GM23338 (cell line): ENCODE results near the gene TUBB1. TPM values are rescaled to one million over a fixed set of nuclear protein-coding genes. Genes with fewer than 3 reads are reported as not detected.

ENCODE experiments used
- ATAC-seq: fragments of 200-7000 bp; cut with Tn5 transposase; 3 replicates; pipeline ENCODE4 v1.9.1; 2020
- DNase-seq: peaks from one replicate; pipeline ENCODE4 v3.0.0-alpha.2; 2015; ENCODE audit warnings: low spot score
- H2AFZ ChIP-seq: fragments of 200-600 bp; sonication (generic); 2 replicates; pipeline ENCODE4 v1.8.0; 2016; ENCODE audit warnings: antibody characterized with exemption, mild to moderate bottlenecking, moderate library complexity
- H3F3A ChIP-seq: fragments of 200-600 bp; sonication (generic); replicated peaks from 2 replicates; pipeline ENCODE4 v1.8.0; 2017; ENCODE audit warnings: antibody characterized with exemption, mixed run types, low read depth
- H3K27ac ChIP-seq: fragments of 200-600 bp; sonication (generic); 2 replicates; pipeline ENCODE4 v1.6.1; 2016; ENCODE audit warnings: low read depth
- H3K27me3 ChIP-seq: fragments of 200-600 bp; sonication (generic); 2 replicates; pipeline ENCODE4 v1.8.0; 2016; ENCODE audit warnings: mild to moderate bottlenecking, mixed run types, moderate library complexity; ENCODE audit not compliant: insufficient read depth
- H3K36me3 ChIP-seq: fragments of 200-600 bp; sonication (generic); 2 replicates; pipeline ENCODE4 v1.8.0; 2016; ENCODE audit warnings: mild to moderate bottlenecking; ENCODE audit not compliant: insufficient read depth
- H3K4me1 ChIP-seq: fragments of 200-600 bp; sonication (generic); 2 replicates; pipeline ENCODE4 v1.8.0; 2016; ENCODE audit warnings: mild to moderate bottlenecking, moderate library complexity; ENCODE audit not compliant: insufficient read depth
- H3K4me2 ChIP-seq: fragments of 200-600 bp; sonication (generic); 2 replicates; pipeline ENCODE4 v1.7.1; 2017; ENCODE audit warnings: mixed run types
- H3K4me3 ChIP-seq: fragments of 200-600 bp; sonication (generic); 2 replicates; pipeline ENCODE4 v1.6.1; 2016; ENCODE audit warnings: mixed run types
- H3K79me2 ChIP-seq: fragments of 200-600 bp; sonication (generic); replicated peaks from 2 replicates; pipeline ENCODE4 v1.8.0; 2017; ENCODE audit warnings: mild to moderate bottlenecking; ENCODE audit not compliant: insufficient read depth
- H3K9me2 ChIP-seq: fragments of 200-600 bp; sonication (generic); 2 replicates; pipeline ENCODE4 v1.8.0; 2017; ENCODE audit not compliant: insufficient read depth
- H4K20me1 ChIP-seq: fragments of 200-600 bp; sonication (generic); replicated peaks from 2 replicates; pipeline ENCODE4 v1.8.0; 2017; ENCODE audit warnings: mild to moderate bottlenecking; ENCODE audit not compliant: insufficient read depth
- H3K27ac Mint-ChIP-seq: 2 replicates; pipeline ENCODE4 v1.8.0; 2020; ENCODE audit warnings: inconsistent platforms, mild to moderate bottlenecking, moderate library complexity, mixed read lengths
- H3K27me3 Mint-ChIP-seq: 3 replicates; pipeline ENCODE4 v1.8.0; 2022; ENCODE audit warnings: low read depth, mild to moderate bottlenecking, moderate library complexity, mixed read lengths, inconsistent platforms; ENCODE audit not compliant: insufficient read depth, poor library complexity
- H3K36me3 Mint-ChIP-seq: 3 replicates; pipeline ENCODE4 v1.8.0; 2021; ENCODE audit warnings: low read depth, mild to moderate bottlenecking, inconsistent platforms, moderate library complexity, mixed read lengths
- H3K4me1 Mint-ChIP-seq: 3 replicates; pipeline ENCODE4 v1.8.0; 2020; ENCODE audit warnings: mild to moderate bottlenecking, inconsistent platforms, mixed read lengths
- H3K4me3 Mint-ChIP-seq: 3 replicates; pipeline ENCODE4 v1.8.0; 2021; ENCODE audit warnings: moderate library complexity, mild to moderate bottlenecking, inconsistent platforms, mixed read lengths
- H3K9me3 Mint-ChIP-seq: 3 replicates; pipeline ENCODE4 v1.8.0; 2020; ENCODE audit warnings: moderate library complexity, mild to moderate bottlenecking, inconsistent platforms, mixed read lengths
- CREB1 ChIP-seq: fragments of 250-450 bp; sonication (Bioruptor Pico); IDR thresholded peaks from 2 replicates; pipeline ENCODE4 v1.5.0; 2020; ENCODE audit warnings: low read depth, mild to moderate bottlenecking, moderate library complexity
- EZH2phosphoT487 ChIP-seq: fragments of 200-600 bp; sonication (generic); IDR thresholded peaks from one replicate; pipeline ENCODE4 v1.8.1; 2018; ENCODE audit warnings: antibody characterized with exemption; ENCODE audit not compliant: unreplicated experiment
- JUNB ChIP-seq: IDR thresholded peaks from one replicate; pipeline ENCODE4 v1.6.1; 2016; ENCODE audit warnings: antibody characterized with exemption; ENCODE audit not compliant: unreplicated experiment
- NANOG ChIP-seq: IDR thresholded peaks from 2 replicates; pipeline ENCODE4 v1.6.1; 2016; ENCODE audit warnings: antibody characterized with exemption, borderline replicate concordance
- ZNF114 ChIP-seq: fragments of 250-450 bp; sonication (Bioruptor Pico); IDR thresholded peaks from 2 replicates; pipeline ENCODE4 v1.5.0; 2020; ENCODE audit warnings: mild to moderate bottlenecking, moderate library complexity
- ZNF331 ChIP-seq: fragments of 250-450 bp; sonication (Bioruptor Pico); IDR thresholded peaks from 2 replicates; pipeline ENCODE4 v1.5.0; 2020; ENCODE audit warnings: low read depth, mild to moderate bottlenecking, moderate library complexity
- polyA plus RNA-seq: library from polyadenylated mRNA; unstranded; fragments of >200 nt; fragmentation: Nextera tagmentation; extraction: Ambion mirVana; gene quantifications from 2 replicates; pipeline ENCODE4 v1.2.1, GENCODE V29; 2016
- total RNA-seq: library from RNA; depleted of rRNA; stranded (reverse); fragments of >200 nt; shearing (Covaris generic); gene quantifications from 2 replicates; pipeline ENCODE4 v1.2.3, GENCODE V29; 2014
- TF ChIP-seq, protein P1 (sequence below): IDR thresholded peaks from 2 replicates; pipeline ENCODE4 v1.6.1; 2016; ENCODE audit warnings: antibody characterized with exemption
- TF ChIP-seq, protein P2 (sequence below): fragments of 250-450 bp; sonication (Bioruptor Pico); IDR thresholded peaks from 2 replicates; pipeline ENCODE4 v1.5.0; 2020; ENCODE audit warnings: mild to moderate bottlenecking, moderate library complexity
- TF ChIP-seq, protein P3 (sequence below): IDR thresholded peaks from one replicate; pipeline ENCODE4 v1.6.1; 2018; ENCODE audit warnings: antibody characterized with exemption; ENCODE audit not compliant: unreplicated experiment

Gene TUBB1
- total and polyA plus RNA-seq, 2 experiments from 2014 or later: not detected

DNA sequence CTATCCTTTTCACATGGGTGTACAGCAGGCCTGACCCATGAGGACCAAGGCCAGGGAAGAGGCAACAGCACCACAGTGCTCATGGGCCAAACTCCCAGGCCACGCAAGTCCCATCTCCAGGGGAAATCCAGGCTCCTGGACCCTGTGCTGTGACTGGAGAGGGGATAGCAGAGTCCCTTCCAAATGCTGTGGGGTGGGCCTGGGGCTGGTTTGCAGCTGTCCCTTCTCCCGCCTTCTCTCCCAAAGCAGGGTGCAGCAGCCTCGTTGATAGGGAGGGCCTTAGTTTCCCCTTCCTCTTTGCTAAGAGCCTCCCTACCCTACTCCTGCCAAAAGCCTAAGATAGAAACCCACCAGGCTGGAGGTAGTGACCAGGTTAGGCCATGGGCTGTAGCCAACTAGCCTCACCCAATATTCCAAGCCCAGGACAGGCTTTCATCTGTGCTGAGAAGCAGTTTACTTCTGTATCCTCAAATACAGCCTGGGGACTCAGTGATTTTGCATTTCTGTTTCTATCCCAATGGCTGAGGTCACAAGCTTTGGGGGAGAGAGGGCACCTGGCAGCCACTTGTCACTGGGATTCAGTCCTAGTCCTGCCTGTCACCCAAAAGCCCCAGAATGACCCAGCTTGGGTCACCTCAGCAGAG lies 13.6 kb upstream of the TUBB1 start:
- DNase-seq (no peak), ATAC-seq (no peak)
- Mint-ChIP-seq H3K27me3 (peaks cover 24% of the 10 kb centered on the region), H3K36me3 (no peaks in the 10 kb centered on the region; the same call in 2 of the 3 replicates), H3K27ac (no peak overlapping the region), H3K4me3 (no peak overlapping the region), H3K9me3 (no peaks in the 10 kb centered on the region), H3K4me1 (peaks cover 17% of the 10 kb centered on the region)
- H3K27me3 ChIP-seq: peaks cover 11% of the 10 kb centered on the region
- no peak for TF ChIP-seq ZNF331 (CRISPR knock-in tag)
- no peaks in the 10 kb centered on the region for H3K79me2 ChIP-seq
- no peaks in the 10 kb centered on the region for H3K9me2 ChIP-seq
- H3K4me2 ChIP-seq: no peak overlapping the region
- H2AFZ ChIP-seq: no peak overlapping the region
- H3F3A ChIP-seq: no peaks in the 10 kb centered on the region
- H3K27ac ChIP-seq: no peak overlapping the region
- no peaks in the 10 kb centered on the region for H3K36me3 ChIP-seq
- H3K4me3 ChIP-seq: peak overlapping the region; percentile 65; the same call in 1 of the 2 replicates
- 0 out of 2 replicates have a peak, but pooled peaks cover 5% of the 10 kb centered on the region for H4K20me1 ChIP-seq
- H3K4me1 ChIP-seq: no peaks in the 10 kb centered on the region; the same call in 1 of the 2 replicates

DNA sequence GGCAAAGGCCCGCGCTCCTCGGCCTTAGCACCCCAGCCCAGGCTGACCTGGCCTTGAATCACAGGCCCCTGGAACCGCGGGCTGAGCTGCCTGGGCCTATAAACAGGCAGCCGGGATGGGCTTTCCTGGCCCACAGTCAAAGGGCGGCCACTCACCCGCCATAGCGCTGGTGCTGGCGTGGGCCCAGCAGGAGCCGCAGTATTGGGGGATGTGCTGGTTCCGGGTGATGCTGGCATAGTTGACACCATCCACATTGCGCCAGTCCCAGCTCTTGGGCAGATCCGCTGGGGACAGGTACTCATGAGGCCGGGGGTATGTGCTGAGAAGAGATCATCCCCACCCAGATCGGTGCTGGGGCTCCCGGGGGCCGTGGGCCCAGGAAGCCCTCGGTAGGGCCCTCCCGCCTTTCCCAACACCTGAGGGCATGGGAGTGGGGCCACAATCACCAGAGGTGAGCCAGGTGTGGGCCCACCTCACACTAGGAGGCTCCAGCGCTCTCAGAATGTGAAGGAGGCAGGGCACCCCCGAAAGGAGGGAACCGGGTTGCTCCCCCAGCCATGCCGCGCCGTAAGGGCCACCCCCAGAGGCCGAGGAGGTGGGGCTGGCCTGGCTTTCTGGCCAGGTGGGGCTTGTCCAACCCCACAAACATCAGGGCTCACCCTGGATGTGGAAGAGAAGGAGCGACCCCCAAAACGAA lies 12.9 kb upstream of the TUBB1 start:
- 0 out of 2 replicates have a peak, but pooled peaks cover 5% of the 10 kb centered on the region for H4K20me1 ChIP-seq
- peak overlapping the region; percentile 65; the same call in 2 of the 3 replicates for H3K4me3 Mint-ChIP-seq
- no peaks in the 10 kb centered on the region for H3K9me2 ChIP-seq
- no peaks in the 10 kb centered on the region for H3F3A ChIP-seq
- H3K4me3 ChIP-seq: peak overlapping the region; percentile 65
- no peaks in the 10 kb centered on the region for H3K36me3 ChIP-seq
- DNase-seq: peak; percentile 33
- H3K4me1 ChIP-seq: peaks cover 1% of the 10 kb centered on the region; the same call in 1 of the 2 replicates
- no peaks in the 10 kb centered on the region; the same call in 2 of the 3 replicates for H3K36me3 Mint-ChIP-seq
- H3K27ac Mint-ChIP-seq: no peak overlapping the region
- no peak overlapping the region for H3K27ac ChIP-seq
- H3K27me3 ChIP-seq: peaks cover 11% of the 10 kb centered on the region
- no peaks in the 10 kb centered on the region for H3K79me2 ChIP-seq
- peaks cover 24% of the 10 kb centered on the region for H3K27me3 Mint-ChIP-seq
- H3K4me2 ChIP-seq: peak overlapping the region; percentile 96
- ATAC-seq: peak; percentile 21
- H3K9me3 Mint-ChIP-seq: no peaks in the 10 kb centered on the region
- peaks cover 24% of the 10 kb centered on the region for H3K4me1 Mint-ChIP-seq
- H2AFZ ChIP-seq: peak overlapping the region; percentile 81
- TF ChIP-seq, protein P1, sequence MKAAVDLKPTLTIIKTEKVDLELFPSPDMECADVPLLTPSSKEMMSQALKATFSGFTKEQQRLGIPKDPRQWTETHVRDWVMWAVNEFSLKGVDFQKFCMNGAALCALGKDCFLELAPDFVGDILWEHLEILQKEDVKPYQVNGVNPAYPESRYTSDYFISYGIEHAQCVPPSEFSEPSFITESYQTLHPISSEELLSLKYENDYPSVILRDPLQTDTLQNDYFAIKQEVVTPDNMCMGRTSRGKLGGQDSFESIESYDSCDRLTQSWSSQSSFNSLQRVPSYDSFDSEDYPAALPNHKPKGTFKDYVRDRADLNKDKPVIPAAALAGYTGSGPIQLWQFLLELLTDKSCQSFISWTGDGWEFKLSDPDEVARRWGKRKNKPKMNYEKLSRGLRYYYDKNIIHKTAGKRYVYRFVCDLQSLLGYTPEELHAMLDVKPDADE: no peak
- TF ChIP-seq EZH2phosphoT487 (no peak), JUNB (no peak), ZNF114 (CRISPR knock-in tag) (no peak), ZNF331 (CRISPR knock-in tag) (no peak), NANOG (no peak), CREB1 (CRISPR knock-in tag) (no peak)
- TF ChIP-seq, protein P2, sequence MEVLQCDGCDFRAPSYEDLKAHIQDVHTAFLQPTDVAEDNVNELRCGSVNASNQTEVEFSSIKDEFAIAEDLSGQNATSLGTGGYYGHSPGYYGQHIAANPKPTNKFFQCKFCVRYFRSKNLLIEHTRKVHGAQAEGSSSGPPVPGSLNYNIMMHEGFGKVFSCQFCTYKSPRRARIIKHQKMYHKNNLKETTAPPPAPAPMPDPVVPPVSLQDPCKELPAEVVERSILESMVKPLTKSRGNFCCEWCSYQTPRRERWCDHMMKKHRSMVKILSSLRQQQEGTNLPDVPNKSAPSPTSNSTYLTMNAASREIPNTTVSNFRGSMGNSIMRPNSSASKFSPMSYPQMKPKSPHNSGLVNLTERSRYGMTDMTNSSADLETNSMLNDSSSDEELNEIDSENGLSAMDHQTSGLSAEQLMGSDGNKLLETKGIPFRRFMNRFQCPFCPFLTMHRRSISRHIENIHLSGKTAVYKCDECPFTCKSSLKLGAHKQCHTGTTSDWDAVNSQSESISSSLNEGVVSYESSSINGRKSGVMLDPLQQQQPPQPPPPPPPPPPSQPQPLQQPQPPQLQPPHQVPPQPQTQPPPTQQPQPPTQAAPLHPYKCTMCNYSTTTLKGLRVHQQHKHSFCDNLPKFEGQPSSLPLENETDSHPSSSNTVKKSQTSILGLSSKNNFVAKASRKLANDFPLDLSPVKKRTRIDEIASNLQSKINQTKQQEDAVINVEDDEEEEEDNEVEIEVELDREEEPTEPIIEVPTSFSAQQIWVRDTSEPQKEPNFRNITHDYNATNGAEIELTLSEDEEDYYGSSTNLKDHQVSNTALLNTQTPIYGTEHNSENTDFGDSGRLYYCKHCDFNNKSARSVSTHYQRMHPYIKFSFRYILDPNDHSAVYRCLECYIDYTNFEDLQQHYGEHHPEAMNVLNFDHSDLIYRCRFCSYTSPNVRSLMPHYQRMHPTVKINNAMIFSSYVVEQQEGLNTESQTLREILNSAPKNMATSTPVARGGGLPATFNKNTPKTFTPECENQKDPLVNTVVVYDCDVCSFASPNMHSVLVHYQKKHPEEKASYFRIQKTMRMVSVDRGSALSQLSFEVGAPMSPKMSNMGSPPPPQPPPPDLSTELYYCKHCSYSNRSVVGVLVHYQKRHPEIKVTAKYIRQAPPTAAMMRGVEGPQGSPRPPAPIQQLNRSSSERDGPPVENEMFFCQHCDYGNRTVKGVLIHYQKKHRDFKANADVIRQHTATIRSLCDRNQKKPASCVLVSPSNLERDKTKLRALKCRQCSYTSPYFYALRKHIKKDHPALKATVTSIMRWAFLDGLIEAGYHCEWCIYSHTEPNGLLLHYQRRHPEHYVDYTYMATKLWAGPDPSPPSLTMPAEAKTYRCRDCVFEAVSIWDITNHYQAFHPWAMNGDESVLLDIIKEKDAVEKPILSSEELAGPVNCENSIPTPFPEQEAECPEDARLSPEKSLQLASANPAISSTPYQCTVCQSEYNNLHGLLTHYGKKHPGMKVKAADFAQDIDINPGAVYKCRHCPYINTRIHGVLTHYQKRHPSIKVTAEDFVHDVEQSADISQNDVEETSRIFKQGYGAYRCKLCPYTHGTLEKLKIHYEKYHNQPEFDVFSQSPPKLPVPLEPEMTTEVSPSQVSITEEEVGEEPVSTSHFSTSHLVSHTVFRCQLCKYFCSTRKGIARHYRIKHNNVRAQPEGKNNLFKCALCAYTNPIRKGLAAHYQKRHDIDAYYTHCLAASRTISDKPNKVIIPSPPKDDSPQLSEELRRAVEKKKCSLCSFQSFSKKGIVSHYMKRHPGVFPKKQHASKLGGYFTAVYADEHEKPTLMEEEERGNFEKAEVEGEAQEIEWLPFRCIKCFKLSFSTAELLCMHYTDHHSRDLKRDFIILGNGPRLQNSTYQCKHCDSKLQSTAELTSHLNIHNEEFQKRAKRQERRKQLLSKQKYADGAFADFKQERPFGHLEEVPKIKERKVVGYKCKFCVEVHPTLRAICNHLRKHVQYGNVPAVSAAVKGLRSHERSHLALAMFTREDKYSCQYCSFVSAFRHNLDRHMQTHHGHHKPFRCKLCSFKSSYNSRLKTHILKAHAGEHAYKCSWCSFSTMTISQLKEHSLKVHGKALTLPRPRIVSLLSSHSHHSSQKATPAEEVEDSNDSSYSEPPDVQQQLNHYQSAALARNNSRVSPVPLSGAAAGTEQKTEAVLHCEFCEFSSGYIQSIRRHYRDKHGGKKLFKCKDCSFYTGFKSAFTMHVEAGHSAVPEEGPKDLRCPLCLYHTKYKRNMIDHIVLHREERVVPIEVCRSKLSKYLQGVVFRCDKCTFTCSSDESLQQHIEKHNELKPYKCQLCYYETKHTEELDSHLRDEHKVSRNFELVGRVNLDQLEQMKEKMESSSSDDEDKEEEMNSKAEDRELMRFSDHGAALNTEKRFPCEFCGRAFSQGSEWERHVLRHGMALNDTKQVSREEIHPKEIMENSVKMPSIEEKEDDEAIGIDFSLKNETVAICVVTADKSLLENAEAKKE (CRISPR knock-in tag): no peak
- TF ChIP-seq, protein P3, sequence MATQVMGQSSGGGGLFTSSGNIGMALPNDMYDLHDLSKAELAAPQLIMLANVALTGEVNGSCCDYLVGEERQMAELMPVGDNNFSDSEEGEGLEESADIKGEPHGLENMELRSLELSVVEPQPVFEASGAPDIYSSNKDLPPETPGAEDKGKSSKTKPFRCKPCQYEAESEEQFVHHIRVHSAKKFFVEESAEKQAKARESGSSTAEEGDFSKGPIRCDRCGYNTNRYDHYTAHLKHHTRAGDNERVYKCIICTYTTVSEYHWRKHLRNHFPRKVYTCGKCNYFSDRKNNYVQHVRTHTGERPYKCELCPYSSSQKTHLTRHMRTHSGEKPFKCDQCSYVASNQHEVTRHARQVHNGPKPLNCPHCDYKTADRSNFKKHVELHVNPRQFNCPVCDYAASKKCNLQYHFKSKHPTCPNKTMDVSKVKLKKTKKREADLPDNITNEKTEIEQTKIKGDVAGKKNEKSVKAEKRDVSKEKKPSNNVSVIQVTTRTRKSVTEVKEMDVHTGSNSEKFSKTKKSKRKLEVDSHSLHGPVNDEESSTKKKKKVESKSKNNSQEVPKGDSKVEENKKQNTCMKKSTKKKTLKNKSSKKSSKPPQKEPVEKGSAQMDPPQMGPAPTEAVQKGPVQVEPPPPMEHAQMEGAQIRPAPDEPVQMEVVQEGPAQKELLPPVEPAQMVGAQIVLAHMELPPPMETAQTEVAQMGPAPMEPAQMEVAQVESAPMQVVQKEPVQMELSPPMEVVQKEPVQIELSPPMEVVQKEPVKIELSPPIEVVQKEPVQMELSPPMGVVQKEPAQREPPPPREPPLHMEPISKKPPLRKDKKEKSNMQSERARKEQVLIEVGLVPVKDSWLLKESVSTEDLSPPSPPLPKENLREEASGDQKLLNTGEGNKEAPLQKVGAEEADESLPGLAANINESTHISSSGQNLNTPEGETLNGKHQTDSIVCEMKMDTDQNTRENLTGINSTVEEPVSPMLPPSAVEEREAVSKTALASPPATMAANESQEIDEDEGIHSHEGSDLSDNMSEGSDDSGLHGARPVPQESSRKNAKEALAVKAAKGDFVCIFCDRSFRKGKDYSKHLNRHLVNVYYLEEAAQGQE: no peak
